GM03348 (cell line): ENCODE results near the gene EOLA1.
"Not testable (repeated sequence)": the region's sequence is repeated elsewhere in the genome, so short reads cannot be mapped to it uniquely, and the experiment has no call there.

ENCODE experiments used
- DNase-seq: peaks from one replicate; pipeline ENCODE4 v3.0.0; 2012; ENCODE audit warnings: low spot score

Gene EOLA1

GRCh38 chrX:149545545-149546543 is 5.0 kb downstream of the EOLA1 start:
- not testable (repeated sequence) for DNase-seq

GRCh38 chrX:149546962-149547361 is 6.2 kb downstream of the EOLA1 start:
- DNase-seq: not testable (repeated sequence)

GRCh38 chrX:149547782-149548181 is 7.0 kb downstream of the EOLA1 start:
- not testable (repeated sequence) for DNase-seq

DNA sequence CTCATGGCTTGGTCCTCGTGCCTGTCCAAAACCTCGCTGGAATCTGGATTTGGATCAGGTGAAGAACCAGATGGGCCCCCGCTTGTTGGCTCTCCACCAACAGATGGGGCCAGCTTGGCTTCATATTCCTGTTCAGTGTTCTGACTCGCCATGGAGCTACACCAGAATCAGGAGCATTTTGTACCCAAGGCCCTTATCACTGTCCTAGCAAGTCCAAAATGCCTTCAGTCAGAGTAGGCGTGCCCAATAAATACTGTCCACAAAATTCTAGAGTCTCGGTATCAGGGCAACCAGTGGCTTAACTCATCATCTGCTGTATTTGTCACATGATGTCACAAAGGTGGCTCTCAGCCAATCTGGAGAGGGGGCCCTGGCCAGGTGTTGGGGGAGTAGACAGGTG is 8.9 kb downstream of the EOLA1 start, which contains the start of gene HSFX3:
Gene HSFX3 (minus strand): TSS at position 224 of the 400 bp plus-strand sequence. CDS start 72 bp downstream, at position 152.
- not testable (repeated sequence) for DNase-seq

- not testable (repeated sequence) for DNase-seq
Measured at GRCh38 chrX:149550454-149550853, 9.6 kb downstream of the EOLA1 start.

DNA sequence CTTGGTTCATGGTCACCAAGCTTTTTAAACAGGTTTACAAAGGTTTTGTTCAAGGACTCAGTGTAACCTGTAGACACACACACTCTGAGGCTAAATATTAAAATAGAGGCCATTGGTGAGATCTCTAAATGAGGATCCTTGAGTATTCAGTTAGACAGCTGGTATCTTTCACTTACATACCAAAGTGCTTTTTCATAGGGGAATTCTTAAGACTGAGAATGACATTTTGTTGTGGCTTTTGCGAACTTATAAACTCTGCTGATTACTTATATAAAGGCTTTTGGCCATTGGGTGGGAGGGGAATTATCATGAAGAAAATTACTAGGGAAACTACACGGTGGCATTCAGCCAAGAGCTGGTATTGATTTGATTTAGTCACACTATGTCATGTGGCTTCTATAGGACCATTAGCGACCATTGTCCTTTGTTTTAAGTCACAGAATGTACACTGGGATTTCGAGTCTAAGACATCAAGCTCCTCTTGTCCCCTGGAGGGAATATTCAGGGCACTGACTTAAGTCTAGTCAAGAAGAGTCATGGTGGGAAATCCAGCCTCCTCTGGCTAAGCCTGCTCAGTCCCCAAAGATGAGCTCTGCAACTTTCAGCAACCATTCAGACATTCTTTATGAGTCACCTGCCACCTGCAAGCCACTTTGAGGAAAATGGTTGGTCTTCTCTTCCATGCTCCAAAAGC is 10.6 kb downstream of the EOLA1 start:
- DNase-seq: not testable (repeated sequence)

GRCh38 chrX:149551939-149552248 is 11.1 kb downstream of the EOLA1 start:
- DNase-seq: not testable (repeated sequence)

DNA sequence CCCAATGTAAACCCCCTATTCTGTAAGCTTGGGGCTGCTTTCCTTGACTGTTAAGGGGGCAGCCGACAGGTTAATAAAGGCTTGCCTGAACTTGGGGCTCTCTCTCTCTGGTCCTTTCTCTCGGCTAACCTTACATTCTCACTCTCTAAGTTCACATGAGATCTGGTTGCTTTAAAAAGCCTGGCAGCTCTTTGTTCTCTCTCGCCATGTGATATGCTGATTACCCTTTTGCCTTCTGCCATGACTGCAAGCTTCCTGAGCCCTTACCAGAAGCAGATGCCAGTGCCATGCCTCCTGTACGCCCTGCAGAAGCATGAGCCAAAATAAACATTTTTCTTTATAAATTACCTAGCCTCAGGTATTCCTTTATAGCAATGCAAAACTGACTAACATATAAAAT is 14.4 kb downstream of the EOLA1 start:
- not testable (repeated sequence) for DNase-seq

- DNase-seq: no peak
Measured at GRCh38 chrX:149563359-149563758, 22.5 kb downstream of the EOLA1 start.

- DNase-seq: no peak
Measured at GRCh38 chrX:149567621-149568417, 27.0 kb downstream of the EOLA1 start.

GRCh38 chrX:149568701-149569296 is 28.0 kb downstream of the EOLA1 start:
- no peak for DNase-seq

DNA sequence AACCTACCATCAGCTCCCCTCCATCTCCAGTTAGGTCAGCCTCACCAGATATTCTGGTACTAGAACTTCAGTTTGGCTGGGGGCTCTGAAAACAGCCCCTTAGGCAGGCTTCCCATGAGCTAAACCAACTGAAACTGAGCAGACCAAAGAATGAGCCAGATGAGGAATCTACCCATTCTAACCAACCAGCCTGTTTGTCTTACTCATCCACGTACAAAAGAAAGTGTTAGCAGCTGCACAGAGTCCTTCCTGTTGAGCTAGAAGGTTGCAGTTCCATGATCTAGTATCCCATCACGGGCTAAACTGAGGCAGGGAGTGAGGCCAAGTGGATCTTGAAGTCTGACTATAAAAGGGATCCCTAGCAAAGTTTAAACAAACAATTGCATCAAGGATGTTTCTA is 29.0 kb downstream of the EOLA1 start:
- DNase-seq: no peak

DNA sequence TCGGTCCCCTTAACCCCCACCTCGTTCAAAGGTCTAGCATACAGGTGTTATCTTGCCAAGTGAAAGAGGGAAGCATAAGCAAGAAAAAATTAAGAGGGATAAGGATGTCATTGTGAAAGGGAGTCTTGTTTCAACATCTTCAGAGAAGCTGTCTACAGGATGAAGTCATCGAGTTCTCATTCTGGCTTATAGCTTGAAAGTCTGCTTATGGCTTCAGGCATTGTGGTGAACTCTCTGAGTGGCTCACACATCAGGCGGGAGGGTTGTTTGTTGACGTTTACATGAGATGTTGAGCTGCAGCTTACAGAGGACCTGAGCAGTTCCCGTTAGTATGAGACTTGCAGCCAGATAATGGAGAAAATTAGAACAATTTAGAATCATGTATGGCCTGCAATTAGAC is 29.9 kb downstream of the EOLA1 start:
- DNase-seq: peak; percentile 26

- no peak for DNase-seq
Measured at GRCh38 chrX:149571770-149572169, 31.0 kb downstream of the EOLA1 start.

DNA sequence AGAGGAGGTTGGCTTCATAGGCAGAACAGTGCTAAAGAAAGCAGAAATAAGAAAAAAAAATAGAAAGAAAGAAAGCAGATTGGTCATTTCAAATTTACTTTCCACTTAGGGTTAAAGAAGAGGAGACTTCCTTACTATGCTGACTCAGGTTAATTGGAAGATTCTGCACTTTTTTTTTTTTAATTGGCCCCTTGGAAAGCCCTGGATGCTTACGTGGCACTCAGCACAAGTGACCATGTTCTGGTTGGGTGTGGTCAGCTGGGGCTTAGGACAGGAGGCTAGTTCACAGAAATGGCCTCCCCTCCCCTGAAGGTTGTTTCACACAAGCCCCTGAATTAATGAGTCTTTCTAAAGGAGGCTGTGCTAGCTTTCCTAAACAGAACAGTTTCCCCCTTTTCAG is 31.9 kb downstream of the EOLA1 start:
- DNase-seq: no peak

DNA sequence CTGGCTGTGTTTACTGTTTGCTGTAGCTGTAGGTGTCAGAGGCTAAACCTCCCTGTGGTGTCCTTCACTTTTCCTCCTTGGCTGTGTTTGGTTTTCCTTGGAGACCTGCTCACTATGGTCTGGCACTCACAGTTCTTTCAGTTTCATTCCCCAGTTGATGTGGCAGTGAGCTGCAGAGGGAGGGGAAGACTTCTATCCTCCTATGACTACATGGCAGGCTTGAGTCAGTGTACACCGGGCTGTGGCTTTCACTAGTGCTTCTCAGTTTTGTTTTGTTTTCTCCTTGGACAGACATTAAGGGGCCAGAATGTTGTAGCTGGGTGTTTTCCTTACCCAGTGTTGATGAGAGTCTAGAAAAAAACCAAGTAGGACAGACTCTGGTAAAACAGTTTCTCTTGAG is 32.6 kb downstream of the EOLA1 start:
- DNase-seq: not testable (repeated sequence)

DNA sequence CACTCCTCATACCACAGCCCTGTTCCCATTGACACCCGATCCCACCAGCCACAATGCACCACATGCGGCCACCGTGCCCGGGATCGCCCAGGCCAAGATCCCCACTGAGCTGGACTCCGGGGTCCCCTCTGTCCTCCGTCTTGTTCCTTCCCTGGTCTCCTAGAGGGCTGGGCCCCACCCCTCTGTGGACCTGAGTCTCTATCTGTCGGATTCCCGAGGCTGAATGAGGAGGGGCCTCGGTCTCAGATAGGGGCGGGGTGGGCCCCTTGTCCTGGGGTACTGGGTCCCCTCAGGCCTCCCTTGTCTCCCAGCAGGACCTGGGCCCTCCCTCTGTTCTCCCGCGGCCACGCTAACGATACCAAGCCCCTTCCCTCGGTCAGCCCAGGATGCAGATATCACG is 44.8 kb downstream of the EOLA1 start:
- not testable (repeated sequence) for DNase-seq

DNA sequence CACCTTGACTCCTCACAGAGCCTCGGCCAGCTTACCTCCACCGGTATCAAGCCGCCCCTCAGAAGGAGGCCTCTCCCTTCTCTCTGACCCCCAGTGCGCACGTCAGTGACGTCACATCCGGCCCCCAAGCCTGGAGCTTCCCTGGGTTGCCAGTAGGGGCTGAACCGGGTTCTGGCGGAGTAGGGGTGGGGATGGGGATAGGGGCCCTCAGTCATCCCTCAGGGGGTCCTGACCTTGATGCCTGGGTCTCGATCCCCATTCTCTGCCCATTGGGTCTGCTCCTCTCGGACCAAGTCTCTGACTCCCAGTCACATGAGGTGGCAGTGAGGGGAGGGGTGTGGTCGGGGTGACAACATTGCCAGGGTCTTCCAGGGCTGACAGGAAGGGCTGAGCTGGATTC is 46.5 kb downstream of the EOLA1 start, which contains the start of gene MAGEA9B:
Gene MAGEA9B (minus strand): TSS at position 101 of the 400 bp plus-strand sequence. CDS start 4,280 bp downstream, outside the sequence.
- DNase-seq: not testable (repeated sequence)

DNA sequence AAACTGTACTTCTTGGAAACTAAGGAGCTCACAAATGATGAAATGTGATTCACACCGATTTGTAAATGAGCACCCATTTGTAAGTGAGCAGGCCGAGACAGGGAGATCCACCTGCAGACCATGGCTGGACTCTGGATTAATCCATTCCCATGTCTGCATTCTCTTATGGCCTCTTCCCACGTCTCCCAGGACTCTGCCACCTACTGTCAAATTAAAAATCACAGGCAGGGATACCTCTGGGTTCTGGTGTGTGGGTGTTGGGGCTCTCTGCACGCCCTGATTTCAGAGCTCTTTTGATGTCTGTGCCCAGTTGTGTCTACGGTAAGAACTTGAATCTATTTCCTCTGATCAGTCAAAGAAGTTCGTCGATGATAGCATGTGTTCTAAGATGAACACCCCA is 50.2 kb downstream of the EOLA1 start:
- not testable (repeated sequence) for DNase-seq

GRCh38 chrX:149595214-149595613 is 54.4 kb downstream of the EOLA1 start, which contains the start of gene HSFX2:
TSS of gene HSFX2 (minus strand) at chrX:149595314. CDS start at chrX:149594700, 614 bp downstream.
- DNase-seq: not testable (repeated sequence)

GRCh38 chrX:149595943-149596342 is 55.1 kb downstream of the EOLA1 start:
- DNase-seq: not testable (repeated sequence)
